ENCODE results near the gene IFI27L1. TPM values are rescaled to one million over a fixed set of nuclear protein-coding genes. Genes with fewer than 3 reads are reported as not detected.

IFI27L1 gene
- total RNA-seq, 1 experiment from 2014 or later, result 26.0 TPM

DNA sequence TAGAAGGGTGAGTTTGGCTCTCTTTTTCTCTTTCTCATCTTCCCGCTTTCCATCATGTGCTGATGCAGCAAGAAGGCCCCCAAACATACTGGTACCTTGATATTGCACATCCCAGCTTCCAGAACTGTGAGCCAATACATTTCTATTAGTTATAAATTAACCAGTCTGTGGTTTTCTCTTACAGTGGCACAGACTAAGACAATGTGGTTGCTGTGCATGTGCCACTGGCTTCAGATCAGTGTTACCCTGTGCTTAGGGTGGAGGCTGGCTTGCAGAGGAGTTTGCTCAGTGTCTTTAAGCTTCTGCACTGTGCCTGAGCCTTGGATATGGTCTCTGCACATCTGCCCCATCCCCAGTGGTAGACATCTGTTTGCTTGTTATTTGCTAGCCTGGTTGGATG, 42.8 kb downstream of the IFI27L1 start:
- no peaks in the 10 kb centered on the region for H3K9me2 ChIP-seq (ENCODE audit: insufficient read depth)
- peaks cover 0 to 11% of the 10 kb centered on the region in 2 experiments; a peak in 2 of 4 replicates for H3K9me3 ChIP-seq (ENCODE audit: control insufficient read depth in 1 of 2, insufficient read depth in 1 of 2, low read depth in 1 of 2, low read length in 2 of 2)
- CTCF ChIA-PET, result interaction anchor here (1.6 kb wide), 1 partner anchor 13 kb away, joined by 3 read pairs; no protein-coding TSS in a partner anchor
- H3K27ac ChIP-seq (ENCODE audit: low read depth, low read length), result no peak overlapping the region
- no TSS peak for BruUV-seq (replicated peaks)
- H3K36me3 ChIP-seq (ENCODE audit: control insufficient read depth in 1 of 2, insufficient read depth in 2 of 2, low read length in 2 of 2), result no peaks in the 10 kb centered on the region
- intact Hi-C loops (cut with micrococcal nuclease), result no loop called here
- H3K4me2 ChIP-seq (ENCODE audit: low read length), result no peak overlapping the region
- RAD21 ChIA-PET (ENCODE audit: low non-redundant PET in 1 of 2, low total read pairs in 2 of 2, uncharacterized antibody in 2 of 2, unreplicated experiment in 2 of 2), result no interaction called here
- H4K20me1 ChIP-seq (ENCODE audit: insufficient read depth), result no peaks in the 10 kb centered on the region
- ATAC-seq (no peak), DNase-seq (ENCODE audit: low read depth, low spot score) (no peak)
- H3K9ac ChIP-seq (ENCODE audit: low read length), result no peak overlapping the region
- H2AFZ ChIP-seq (ENCODE audit: low read depth, low read length, poor library complexity, severe bottlenecking), result no peak overlapping the region
- H3K79me2 ChIP-seq (ENCODE audit: insufficient read depth, low read length), result no peaks in the 10 kb centered on the region
- POLR2A ChIA-PET, result no interaction called here
- TF ChIP-seq ZFX (IDR thresholded peaks at IDR 0.05), result no peak
- no peak for TF ChIP-seq JUND (IDR thresholded peaks at IDR 0.05)
- TF ChIP-seq, protein P1, sequence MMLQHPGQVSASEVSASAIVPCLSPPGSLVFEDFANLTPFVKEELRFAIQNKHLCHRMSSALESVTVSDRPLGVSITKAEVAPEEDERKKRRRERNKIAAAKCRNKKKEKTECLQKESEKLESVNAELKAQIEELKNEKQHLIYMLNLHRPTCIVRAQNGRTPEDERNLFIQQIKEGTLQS (IDR thresholded peaks at IDR 0.05), result no peak
- H3K4me3 ChIP-seq (replicated peaks in 1 of 2; ENCODE audit: low read depth in 1 of 2, low read length in 2 of 2), result no peak overlapping the region
- peaks cover 0 to 6% of the 10 kb centered on the region in 2 experiments; a peak in 1 of 4 replicates for H3K4me1 ChIP-seq (ENCODE audit: control insufficient read depth in 1 of 2, insufficient read depth in 2 of 2, low read length in 2 of 2)
- peaks cover 3% of the 10 kb centered on the region; the same call in 1 of the 2 replicates for H3K27me3 ChIP-seq (ENCODE audit: insufficient read depth, low read length)

DNA sequence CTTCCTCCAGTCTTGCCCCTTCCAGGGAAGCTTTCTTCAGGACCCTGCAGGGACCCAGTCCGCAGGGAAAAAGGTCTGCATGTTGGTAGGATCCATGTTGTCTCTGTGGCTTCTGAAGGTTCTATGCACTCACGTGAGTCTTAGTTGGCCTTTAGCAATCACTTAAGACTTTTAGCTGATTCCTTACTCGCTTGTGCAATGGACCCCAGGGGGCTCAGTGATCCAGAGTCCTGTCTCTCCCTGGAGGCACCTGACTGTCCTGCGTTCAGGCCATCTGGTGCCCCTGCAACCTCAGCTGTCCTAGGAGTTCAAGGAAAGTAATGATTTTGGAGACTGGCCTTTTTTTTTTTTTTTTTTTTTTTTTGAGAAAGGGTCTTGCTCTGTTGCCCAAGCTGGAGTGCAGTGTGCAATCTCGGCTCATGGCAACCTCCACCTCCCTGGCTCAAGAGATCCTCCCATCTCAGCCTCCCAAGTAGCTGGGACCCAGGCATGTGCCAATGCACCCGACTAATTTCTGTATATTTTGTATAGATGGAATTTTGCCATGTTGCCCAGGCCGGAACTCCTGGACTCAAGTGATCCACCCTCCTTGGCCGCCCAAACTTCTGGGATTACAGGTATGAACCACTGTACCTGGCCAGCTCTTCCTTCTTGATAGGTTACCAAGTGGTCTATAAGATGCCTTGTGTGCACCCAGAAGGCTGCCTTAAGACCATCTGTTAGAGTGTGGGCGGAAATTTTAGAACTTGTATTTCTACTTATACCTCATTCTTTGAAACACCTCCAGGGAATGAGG, 43.7 kb downstream of the IFI27L1 start:
- ChIA-PET CTCF (interaction anchor here (1.6 kb wide), 1 partner anchor 12 kb away, joined by 3 read pairs; no protein-coding TSS in a partner anchor), POLR2A (no interaction called here), RAD21 (ENCODE audit: low non-redundant PET in 1 of 2, low total read pairs in 2 of 2, uncharacterized antibody in 2 of 2, unreplicated experiment in 2 of 2) (no interaction called here)
- no peak for ATAC-seq
- Histone ChIP-seq H3K79me2 (ENCODE audit: insufficient read depth, low read length) (no peaks in the 10 kb centered on the region), H3K4me3 (replicated peaks in 1 of 2; ENCODE audit: low read depth in 1 of 2, low read length in 2 of 2) (no peak overlapping the region), H3K4me2 (ENCODE audit: low read length) (no peak overlapping the region), H4K20me1 (ENCODE audit: insufficient read depth) (no peaks in the 10 kb centered on the region), H3K27ac (ENCODE audit: low read depth, low read length) (no peak overlapping the region), H3K9me3 (ENCODE audit: control insufficient read depth in 1 of 2, insufficient read depth in 1 of 2, low read depth in 1 of 2, low read length in 2 of 2) (peaks cover 0 to 6% of the 10 kb centered on the region in 2 experiments; a peak in 1 of 4 replicates), H3K27me3 (ENCODE audit: insufficient read depth, low read length) (no peaks in the 10 kb centered on the region), H2AFZ (ENCODE audit: low read depth, low read length, poor library complexity, severe bottlenecking) (no peak overlapping the region), H3K9me2 (ENCODE audit: insufficient read depth) (no peaks in the 10 kb centered on the region), H3K9ac (ENCODE audit: low read length) (no peak overlapping the region), H3K4me1 (ENCODE audit: control insufficient read depth in 1 of 2, insufficient read depth in 2 of 2, low read length in 2 of 2) (peaks cover 0 to 14% of the 10 kb centered on the region in 2 experiments; a peak in 2 of 4 replicates), H3K36me3 (ENCODE audit: control insufficient read depth in 1 of 2, insufficient read depth in 2 of 2, low read length in 2 of 2) (no peaks in the 10 kb centered on the region)
- no peak for DNase-seq (ENCODE audit: low read depth, low spot score)
- no TSS peak for BruUV-seq (replicated peaks)
- intact Hi-C loops (cut with micrococcal nuclease), result no loop called here
- TF ChIP-seq ZNF274 (IDR thresholded peaks at IDR 0.05; ENCODE audit: low read depth, low read length) (no peak), SIN3A (IDR thresholded peaks at IDR 0.05; ENCODE audit: low read depth) (no peak), FOSL1 (IDR thresholded peaks at IDR 0.05; ENCODE audit: low read depth) (no peak), TCF7L2 (IDR thresholded peaks at IDR 0.05; ENCODE audit: borderline replicate concordance, extremely low read depth, insufficient read depth, insufficient read length) (no peak), ZFX (IDR thresholded peaks at IDR 0.05) (no peak), SRF (IDR thresholded peaks at IDR 0.05; ENCODE audit: low read depth) (no peak), ELF1 (IDR thresholded peaks at IDR 0.05; ENCODE audit: borderline replicate concordance, low read depth) (no peak), EGR1 (IDR thresholded peaks at IDR 0.05; ENCODE audit: low read depth) (no peak), REST (IDR thresholded peaks at IDR 0.05; ENCODE audit: low read depth) (no peak), JUND (IDR thresholded peaks at IDR 0.05) (no peak), RAD21 (IDR thresholded peaks at IDR 0.05; ENCODE audit: low read depth) (no peak), POLR2AphosphoS5 (IDR thresholded peaks at IDR 0.05; ENCODE audit: low read depth, low read length) (no peak)
- TF ChIP-seq, protein P2, sequence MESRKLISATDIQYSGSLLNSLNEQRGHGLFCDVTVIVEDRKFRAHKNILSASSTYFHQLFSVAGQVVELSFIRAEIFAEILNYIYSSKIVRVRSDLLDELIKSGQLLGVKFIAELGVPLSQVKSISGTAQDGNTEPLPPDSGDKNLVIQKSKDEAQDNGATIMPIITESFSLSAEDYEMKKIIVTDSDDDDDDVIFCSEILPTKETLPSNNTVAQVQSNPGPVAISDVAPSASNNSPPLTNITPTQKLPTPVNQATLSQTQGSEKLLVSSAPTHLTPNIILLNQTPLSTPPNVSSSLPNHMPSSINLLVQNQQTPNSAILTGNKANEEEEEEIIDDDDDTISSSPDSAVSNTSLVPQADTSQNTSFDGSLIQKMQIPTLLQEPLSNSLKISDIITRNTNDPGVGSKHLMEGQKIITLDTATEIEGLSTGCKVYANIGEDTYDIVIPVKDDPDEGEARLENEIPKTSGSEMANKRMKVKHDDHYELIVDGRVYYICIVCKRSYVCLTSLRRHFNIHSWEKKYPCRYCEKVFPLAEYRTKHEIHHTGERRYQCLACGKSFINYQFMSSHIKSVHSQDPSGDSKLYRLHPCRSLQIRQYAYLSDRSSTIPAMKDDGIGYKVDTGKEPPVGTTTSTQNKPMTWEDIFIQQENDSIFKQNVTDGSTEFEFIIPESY (IDR thresholded peaks at IDR 0.05; ENCODE audit: extremely low read depth, insufficient replicate concordance, low read length), result no peak

Data from HCT116 (cell line).